ENCODE measurements around the gene BCL11A. TPM values are rescaled to one million over a fixed set of nuclear protein-coding genes. Genes with fewer than 3 reads are reported as not detected.

The BCL11A gene
- polyA plus RNA-seq, 2 of the 4 experiments (the other 2 are of a cell fraction), result 0.12 to 0.13 TPM

DNA sequence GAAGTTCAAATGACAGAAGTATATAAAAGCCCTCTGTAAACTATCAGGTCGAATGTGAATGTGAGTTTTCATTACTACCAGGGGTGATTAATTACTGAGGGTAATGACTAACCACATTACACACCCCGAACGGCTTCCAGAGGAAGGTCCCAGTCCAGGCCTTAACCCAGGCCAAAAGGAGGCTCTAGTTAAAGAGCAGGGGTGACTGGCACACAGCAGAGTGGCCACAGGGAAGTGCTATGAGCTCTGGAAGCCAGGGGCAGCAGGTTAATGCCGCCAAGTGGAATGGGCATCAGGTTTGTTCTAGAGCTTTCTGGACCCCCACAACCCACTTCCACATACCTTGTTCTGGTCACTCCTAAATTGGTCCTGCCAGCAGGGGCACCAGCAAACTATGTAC, 87.7 kb downstream of the BCL11A start:
- Histone ChIP-seq H3K4me3 (no peak overlapping the region), H3K4me1 (no peaks in the 10 kb centered on the region), H3K27ac (no peak overlapping the region), H3K4me2 (no peak overlapping the region), H3K9me3 (no peaks in the 10 kb centered on the region)
- WGBS (ENCODE audit: missing lambda C conversion rate), result 14% methylated on average over 4 of the region's 4 CpGs
- ATAC-seq, result no peak
- TF ChIP-seq HEYL (CRISPR knock-in tag; IDR thresholded peaks at IDR 0.05) (no peak), CTCF (IDR thresholded peaks at IDR 0.05) (no peak), CHD2 (IDR thresholded peaks at IDR 0.05; ENCODE audit: low read length, partially characterized antibody) (no peak), KDM5A (IDR thresholded peaks at IDR 0.05) (no peak), CBX8 (IDR thresholded peaks at IDR 0.05) (no peak), PHF8 (IDR thresholded peaks at IDR 0.05; ENCODE audit: borderline replicate concordance, low read depth) (no peak), POLR2A (IDR thresholded peaks at IDR 0.05; ENCODE audit: low read length) (no peak), CHD4 (IDR thresholded peaks at IDR 0.05; ENCODE audit: borderline replicate concordance) (no peak), ATOH8 (CRISPR knock-in tag; IDR thresholded peaks at IDR 0.05; ENCODE audit: low read depth) (no peak), ZFP36 (IDR thresholded peaks at IDR 0.05; ENCODE audit: borderline replicate concordance, partially characterized antibody) (no peak), JUN (IDR thresholded peaks at IDR 0.05) (no peak), TP53 (CRISPR knock-in tag; IDR thresholded peaks at IDR 0.05) (no peak), POLR2AphosphoS2 (conservative IDR thresholded peaks at IDR 0.05; ENCODE audit: low read length) (no peak)
- TF ChIP-seq, protein P1, sequence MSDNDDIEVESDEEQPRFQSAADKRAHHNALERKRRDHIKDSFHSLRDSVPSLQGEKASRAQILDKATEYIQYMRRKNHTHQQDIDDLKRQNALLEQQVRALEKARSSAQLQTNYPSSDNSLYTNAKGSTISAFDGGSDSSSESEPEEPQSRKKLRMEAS (IDR thresholded peaks at IDR 0.05), result no peak
- ChIA-PET POLR2A (no interaction called here), CTCF (interaction anchor here (1.2 to 1.4 kb wide), 2 partner anchors 10 to 23 kb away, joined by 3 to 4 read pairs; no protein-coding TSS in a partner anchor)
- FAIRE-seq, result no peak
- DNase-seq (ENCODE audit: low read depth in 1 of 2, low spot score in 1 of 2), result no peak

DNA sequence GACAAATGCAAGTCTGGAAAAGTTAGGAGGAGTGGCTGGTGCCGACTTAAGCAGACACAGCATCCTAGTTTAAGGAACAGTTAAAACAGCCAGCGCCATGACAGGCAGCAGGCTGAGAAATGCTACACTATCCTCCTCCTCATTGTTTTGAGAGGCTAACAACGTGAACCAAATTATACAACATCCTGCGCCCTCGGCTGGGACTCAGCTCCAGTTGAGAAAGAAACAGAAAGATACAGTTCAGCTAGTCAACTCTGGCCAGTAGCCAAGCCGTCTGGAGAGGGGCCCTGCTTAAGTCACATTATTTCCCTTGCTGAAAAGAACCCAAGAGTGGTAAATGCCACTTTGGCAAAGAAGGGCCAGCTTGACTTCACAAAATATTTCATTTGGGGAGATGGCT, 90.2 kb downstream of the BCL11A start:
- ATAC-seq, result no peak
- H3K4me1 ChIP-seq, result no peaks in the 10 kb centered on the region
- ChIA-PET CTCF (interaction anchor here (1.3 kb wide), 1 partner anchor 9 kb away, joined by 3 read pairs; no protein-coding TSS in a partner anchor), POLR2A (no interaction called here)
- TF ChIP-seq RFX5 (IDR thresholded peaks at IDR 0.05) (no peak), RCOR1 (IDR thresholded peaks at IDR 0.05; ENCODE audit: low read depth, low read length) (no peak), HOXB13 (CRISPR knock-in tag; IDR thresholded peaks at IDR 0.05; ENCODE audit: low read depth) (no peak), HEYL (CRISPR knock-in tag; IDR thresholded peaks at IDR 0.05) (no peak), REST (IDR thresholded peaks at IDR 0.05) (no peak), RARB (CRISPR knock-in tag; IDR thresholded peaks at IDR 0.05) (no peak), CBX2 (IDR thresholded peaks at IDR 0.05; ENCODE audit: borderline replicate concordance, low read depth) (no peak), ESRRA (IDR thresholded peaks at IDR 0.05; ENCODE audit: borderline replicate concordance, low read length) (no peak), MYC (IDR thresholded peaks at IDR 0.05; ENCODE audit: borderline replicate concordance, low read length) (no peak), FOSL2 (IDR thresholded peaks at IDR 0.05) (no peak), FOSL2 (CRISPR knock-in tag; IDR thresholded peaks at IDR 0.05) (no peak), RAD21 (conservative IDR thresholded peaks at IDR 0.05 in 1 of 2, IDR thresholded peaks at IDR 0.05 in 1 of 2) (no peak), JUN (IDR thresholded peaks at IDR 0.05) (no peak)
- TF ChIP-seq, protein P2, sequence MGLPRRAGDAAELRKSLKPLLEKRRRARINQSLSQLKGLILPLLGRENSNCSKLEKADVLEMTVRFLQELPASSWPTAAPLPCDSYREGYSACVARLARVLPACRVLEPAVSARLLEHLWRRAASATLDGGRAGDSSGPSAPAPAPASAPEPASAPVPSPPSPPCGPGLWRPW (IDR thresholded peaks at IDR 0.05), result no peak
- H3K9me3 ChIP-seq, result no peaks in the 10 kb centered on the region
- H3K4me3 ChIP-seq, result no peak overlapping the region
- no peak overlapping the region for H3K27ac ChIP-seq
- no peak for FAIRE-seq
- 43% methylated on average over 6 of the region's 6 CpGs for WGBS (ENCODE audit: missing lambda C conversion rate)
- no peak overlapping the region for H3K4me2 ChIP-seq
- no peak for DNase-seq (ENCODE audit: low read depth in 1 of 2, low spot score in 1 of 2)
